Calu3 (cell line): Measurements from ENCODE around the gene CIB4. TPM values are rescaled to one million over a fixed set of nuclear protein-coding genes. Genes with fewer than 3 reads are reported as not detected.

Source experiments
- BruUV-seq: library from RNA; stranded (reverse); fragments of 400-500 nt; replicated peaks from 2 replicates; lab custom pipeline; 2021; lab: Mats Ljungman, UMichigan
- CTCF ChIA-PET: fragments of 300-600 bp; sonication (Branson Sonifier 250); formaldehyde crosslinking; loops from one replicate; lab custom pipeline; 2022; ENCODE audit warnings: antibody characterized with exemption; lab: Charles Lee
- DNase-seq: peaks from one replicate; pipeline ENCODE4 v3.0.0; 2022
- H3K27ac Mint-ChIP-seq: one replicate; pipeline ENCODE4 v1.8.0; 2022; ENCODE audit warnings: mixed read lengths; ENCODE audit not compliant: unreplicated experiment
- H3K27me3 Mint-ChIP-seq: one replicate; pipeline ENCODE4 v1.8.0; 2022; ENCODE audit warnings: mixed read lengths; ENCODE audit not compliant: unreplicated experiment
- H3K36me3 Mint-ChIP-seq: one replicate; pipeline ENCODE4 v1.8.0; 2022; ENCODE audit warnings: mild to moderate bottlenecking, moderate library complexity, mixed read lengths; ENCODE audit not compliant: insufficient read depth, unreplicated experiment
- H3K4me1 Mint-ChIP-seq: one replicate; pipeline ENCODE4 v1.8.0; 2022; ENCODE audit warnings: mild to moderate bottlenecking, low read depth, mixed read lengths; ENCODE audit not compliant: unreplicated experiment
- H3K4me3 Mint-ChIP-seq: one replicate; pipeline ENCODE4 v1.8.0; 2022; ENCODE audit warnings: mild to moderate bottlenecking, low read depth, moderate library complexity, mixed read lengths; ENCODE audit not compliant: unreplicated experiment
- H3K9me3 Mint-ChIP-seq: one replicate; pipeline ENCODE4 v1.8.0; 2022; ENCODE audit warnings: low read depth, mixed read lengths; ENCODE audit not compliant: unreplicated experiment
- intact Hi-C: fragments of 100-400 bp; cut with micrococcal nuclease; formaldehyde crosslinking; loops from one replicate; pipeline ENCODE4 v1.10.0; 2022; ENCODE audit not compliant: unreplicated experiment
- total RNA-seq: library from RNA; stranded (reverse); gene quantifications from 2 replicates; pipeline ENCODE4 v1.2.3, GENCODE V29; 2022
- TF ChIP-seq, protein P1 (sequence below): fragments of 200-600 bp; IDR thresholded peaks from one replicate; pipeline ENCODE4 v1.8.0; 2022; ENCODE audit warnings: antibody characterized with exemption; ENCODE audit not compliant: unreplicated experiment

The CIB4 gene
- total RNA-seq, 1 experiment from 2014 or later, result not detected

DNA sequence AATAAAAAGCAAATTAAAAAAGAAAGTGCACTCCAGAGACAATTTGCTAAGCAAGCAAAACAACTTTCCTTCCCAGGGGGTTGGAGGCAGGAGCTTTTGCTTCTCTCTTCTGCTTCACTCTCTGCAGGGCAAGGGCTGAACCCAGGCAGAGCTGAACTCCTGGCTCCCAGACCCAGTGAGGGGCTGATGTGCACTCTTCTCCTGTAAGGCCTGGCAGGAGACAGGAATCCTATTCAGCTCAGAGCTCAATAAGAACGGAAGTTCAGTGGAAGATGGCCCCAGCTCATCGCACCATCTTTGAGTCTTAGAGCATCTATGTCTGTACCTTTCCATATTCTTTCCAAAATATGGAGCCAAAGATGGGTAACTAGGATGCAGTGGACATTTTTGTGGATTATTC is 29.1 kb downstream of the CIB4 start:
- Mint-ChIP-seq H3K27ac (no peak overlapping the region), H3K36me3 (peaks cover 9% of the 10 kb centered on the region), H3K4me3 (no peak overlapping the region), H3K4me1 (peaks cover 31% of the 10 kb centered on the region), H3K27me3 (peaks cover 11% of the 10 kb centered on the region), H3K9me3 (no peaks in the 10 kb centered on the region)
- TF ChIP-seq, protein P1, sequence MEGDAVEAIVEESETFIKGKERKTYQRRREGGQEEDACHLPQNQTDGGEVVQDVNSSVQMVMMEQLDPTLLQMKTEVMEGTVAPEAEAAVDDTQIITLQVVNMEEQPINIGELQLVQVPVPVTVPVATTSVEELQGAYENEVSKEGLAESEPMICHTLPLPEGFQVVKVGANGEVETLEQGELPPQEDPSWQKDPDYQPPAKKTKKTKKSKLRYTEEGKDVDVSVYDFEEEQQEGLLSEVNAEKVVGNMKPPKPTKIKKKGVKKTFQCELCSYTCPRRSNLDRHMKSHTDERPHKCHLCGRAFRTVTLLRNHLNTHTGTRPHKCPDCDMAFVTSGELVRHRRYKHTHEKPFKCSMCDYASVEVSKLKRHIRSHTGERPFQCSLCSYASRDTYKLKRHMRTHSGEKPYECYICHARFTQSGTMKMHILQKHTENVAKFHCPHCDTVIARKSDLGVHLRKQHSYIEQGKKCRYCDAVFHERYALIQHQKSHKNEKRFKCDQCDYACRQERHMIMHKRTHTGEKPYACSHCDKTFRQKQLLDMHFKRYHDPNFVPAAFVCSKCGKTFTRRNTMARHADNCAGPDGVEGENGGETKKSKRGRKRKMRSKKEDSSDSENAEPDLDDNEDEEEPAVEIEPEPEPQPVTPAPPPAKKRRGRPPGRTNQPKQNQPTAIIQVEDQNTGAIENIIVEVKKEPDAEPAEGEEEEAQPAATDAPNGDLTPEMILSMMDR, result no peak
- BruUV-seq, result no TSS peak
- CTCF ChIA-PET, result interaction anchor here (0.7 kb wide), 1 partner anchor 171 kb away, joined by 3 read pairs; no protein-coding TSS in a partner anchor
- intact Hi-C loops, result no loop called here
- no peak for DNase-seq

DNA sequence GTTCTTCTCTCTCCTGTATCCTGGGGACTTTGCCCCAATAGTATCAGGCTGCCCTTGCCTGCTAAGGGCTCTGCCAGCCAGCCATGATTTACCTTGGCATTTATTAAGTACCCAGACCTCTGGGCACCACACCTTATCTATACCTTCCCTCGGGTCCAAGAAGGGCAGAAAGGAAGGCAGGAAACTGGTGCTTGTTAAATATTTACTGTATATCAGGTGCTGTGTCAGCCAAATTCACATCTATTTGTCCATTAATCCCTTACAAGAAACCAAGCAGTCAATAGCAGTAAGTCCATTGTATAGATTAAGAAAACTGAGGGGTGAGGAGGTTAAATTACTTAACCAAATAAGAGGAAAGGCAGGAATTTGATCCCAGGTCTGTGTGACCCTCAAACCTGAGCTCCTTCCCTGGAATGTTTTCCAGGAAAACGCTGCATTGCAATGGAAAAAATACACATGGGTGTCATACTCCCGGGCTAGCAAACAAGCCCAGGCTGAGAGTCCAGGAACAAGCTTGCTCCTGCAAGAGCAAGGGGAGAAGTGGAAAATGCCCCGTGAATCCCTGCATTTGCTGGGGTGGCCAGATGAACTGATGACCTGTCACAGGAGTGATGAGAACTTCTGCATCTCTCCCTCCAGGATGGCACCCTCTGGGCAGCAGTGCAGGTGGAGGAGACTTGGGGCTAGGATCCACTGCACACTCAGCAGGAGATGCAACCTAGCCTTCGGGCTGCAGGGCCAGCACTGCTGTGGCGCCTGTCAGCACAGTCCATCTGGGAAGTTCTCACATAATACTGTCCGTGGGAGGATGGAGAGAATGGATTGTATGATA is 30.4 kb downstream of the CIB4 start:
- intact Hi-C loops, result no loop called here
- H3K27me3 Mint-ChIP-seq, result no peaks in the 10 kb centered on the region

DNA sequence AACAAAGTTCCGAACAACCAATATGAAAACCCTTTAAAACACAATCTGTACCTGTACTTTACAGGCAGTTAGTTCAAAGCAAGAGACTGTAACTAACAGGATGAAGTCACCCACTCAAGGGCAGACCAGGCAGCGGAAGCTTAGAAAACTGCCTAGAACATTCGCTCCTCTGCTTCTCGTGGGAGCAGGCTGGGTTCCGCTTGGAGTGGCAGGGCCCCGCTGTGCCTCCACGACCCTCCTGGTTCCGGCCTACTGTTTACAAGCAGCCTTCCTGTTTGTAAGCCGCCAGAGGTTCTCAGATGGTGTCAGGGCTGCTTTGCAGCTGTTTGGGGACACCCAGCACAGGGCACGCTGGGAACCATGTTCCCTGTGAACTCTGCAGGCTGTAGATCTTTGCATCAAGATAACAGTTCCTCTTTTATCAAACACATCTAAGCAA is 31.3 kb downstream of the CIB4 start:
- no peak overlapping the region for H3K4me3 Mint-ChIP-seq
- BruUV-seq, result no TSS peak

More for the DNA sequence above, 30.4 kb downstream of the CIB4 start:
- no peak for DNase-seq
- TF ChIP-seq, protein P1, result no peak
- CTCF ChIA-PET, result no interaction called here
- Mint-ChIP-seq H3K4me1 (peaks cover 44% of the 10 kb centered on the region), H3K9me3 (no peaks in the 10 kb centered on the region), H3K36me3 (peaks cover 20% of the 10 kb centered on the region), H3K4me3 (no peak overlapping the region), H3K27ac (no peak overlapping the region)
- no TSS peak for BruUV-seq

DNA sequence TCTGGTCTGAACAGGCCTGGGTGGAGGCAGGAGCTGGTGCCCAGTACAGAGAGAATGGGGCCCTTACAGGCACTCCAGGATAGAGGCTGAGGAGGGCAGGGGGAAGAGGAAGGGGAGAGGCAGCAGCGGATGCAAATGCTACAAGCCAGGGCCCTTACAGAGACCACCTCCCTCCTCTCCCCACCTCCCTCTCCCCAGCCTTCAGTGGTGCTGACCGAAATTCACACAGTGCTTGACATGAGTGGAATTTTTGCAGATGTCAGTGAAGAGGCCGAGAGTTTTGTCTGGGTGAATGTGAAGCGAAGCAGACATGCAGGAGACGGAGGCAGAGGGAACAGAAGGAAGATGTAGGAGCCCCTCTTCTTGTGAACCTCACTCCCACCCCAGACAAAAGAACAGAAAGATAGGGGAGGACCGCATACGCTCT is 31.9 kb downstream of the CIB4 start:
- TF ChIP-seq, protein P1, result no peak
- BruUV-seq, result no TSS peak
- DNase-seq, result no peak
- Mint-ChIP-seq H3K27me3 (no peaks in the 10 kb centered on the region), H3K27ac (no peak overlapping the region), H3K36me3 (peaks cover 20% of the 10 kb centered on the region), H3K4me3 (no peak overlapping the region), H3K9me3 (no peaks in the 10 kb centered on the region), H3K4me1 (peaks cover 50% of the 10 kb centered on the region)
- CTCF ChIA-PET, result interaction anchor here (0.6 kb wide), 1 partner anchor 115 kb away, joined by 3 read pairs; no protein-coding TSS in a partner anchor
- intact Hi-C loops, result loop anchor here (10.0 kb wide), 1 partner anchor 336 kb away; no protein-coding TSS in a partner anchor

More for the DNA sequence above, 31.3 kb downstream of the CIB4 start:
- Mint-ChIP-seq H3K27ac (no peak overlapping the region), H3K27me3 (no peaks in the 10 kb centered on the region), H3K4me1 (peaks cover 50% of the 10 kb centered on the region), H3K9me3 (no peaks in the 10 kb centered on the region), H3K36me3 (peaks cover 20% of the 10 kb centered on the region)
- no peak for DNase-seq
- intact Hi-C loops, result loop anchor here (10.0 kb wide), 1 partner anchor 335 kb away; no protein-coding TSS in a partner anchor
- CTCF ChIA-PET, result no interaction called here
- TF ChIP-seq, protein P1, result no peak
